K562 (cell line): ENCODE results near the gene SPON2. TPM values are rescaled to one million over a fixed set of nuclear protein-coding genes. Genes with fewer than 3 reads are reported as not detected.

Source experiments
- ATAC-seq: fragments of 200-7000 bp; cut with Tn5 transposase; 3 replicates; pipeline ENCODE4 v1.9.1; 2020; ENCODE audit warnings: moderate library complexity
- BruUV-seq: library from RNA; stranded (reverse); fragments of 400-500 nt; replicated peaks from 2 replicates; lab custom pipeline; 2021; lab: Mats Ljungman, UMichigan
- CTCF ChIA-PET: fragments of 300-600 bp; formaldehyde crosslinking; extraction: SDS; loops from one replicate; lab custom pipeline; 2021; ENCODE audit warnings: low intra/inter-chr PET ratio; lab: Yijun Ruan, JAX
- POLR2A ChIA-PET: fragments of 300-600, 350-650 bp; sonication (Branson Sonifier 250); formaldehyde crosslinking; extraction: SDS; loops from one replicate; lab custom pipeline; 2021; ENCODE audit warnings: antibody characterized with exemption, inconsistent platforms; lab: Yijun Ruan, JAX
- DNase-seq, 4 experiments: peaks; one replicate each; pipeline versions ENCODE4 v3.0.0 to v3.0.0-alpha.2; 2011 to 2018; ENCODE audit warnings: low spot score in 3 of 4, mixed read lengths in 3 of 4; ENCODE audit errors: extremely low read depth in 1 of 4
- FAIRE-seq: peaks from 2 replicates; lab custom pipeline; 2011; peaks lifted over from hg19 to GRCh38; lab: Jason Lieb, UNC
- H2AFZ ChIP-seq: 2 replicates; pipeline ENCODE4 v1.6.0; 2011; ENCODE audit warnings: low read depth, low read length, control low read depth, inconsistent platforms
- H3K27ac ChIP-seq: fragments of 200-600 bp; 3 replicates; pipeline ENCODE4 v1.8.0; 2011; ENCODE audit warnings: low read depth, mild to moderate bottlenecking, control low read depth, inconsistent platforms, low read length, moderate library complexity, mixed read lengths; ENCODE audit errors: extremely low read depth
- H3K27me3 ChIP-seq, 2 experiments: fragments of 300-600 bp in 1 of 2; 2 replicates in 1 of 2; 3 replicates in 1 of 2; pipeline versions ENCODE4 v1.6.0 to v1.8.0; 2011; ENCODE audit warnings: inconsistent platforms in 2 of 2, low read length in 2 of 2, mild to moderate bottlenecking in 1 of 2, mixed read lengths in 1 of 2, moderate library complexity in 1 of 2; ENCODE audit not compliant: control insufficient read depth in 2 of 2, insufficient read depth in 2 of 2
- H3K36me3 ChIP-seq: fragments of 300-600 bp; 3 replicates; pipeline ENCODE4 v1.8.0; 2011; ENCODE audit warnings: mild to moderate bottlenecking, low read length, inconsistent platforms; ENCODE audit not compliant: control insufficient read depth, insufficient read depth
- H3K4me1 ChIP-seq, 2 experiments: fragments of 200-600 bp in 1 of 2; replicated peaks in 1 of 2; 2 replicates in 1 of 2; 3 replicates in 1 of 2; pipeline versions ENCODE4 v1.5.1 to v1.8.0; 2011; ENCODE audit warnings: inconsistent platforms in 2 of 2, low read length in 2 of 2, mild to moderate bottlenecking in 1 of 2, mixed read lengths in 1 of 2, moderate library complexity in 1 of 2; ENCODE audit not compliant: control insufficient read depth in 2 of 2, insufficient read depth in 2 of 2
- H3K4me2 ChIP-seq: 2 replicates; pipeline ENCODE4 v1.6.1; 2011; ENCODE audit warnings: low read length, control low read depth, inconsistent platforms, mixed read lengths; ENCODE audit not compliant: insufficient read depth
- H3K4me3 ChIP-seq: fragments of 200-600 bp; sonication (generic), shearing (Covaris generic); 2 replicates; pipeline ENCODE4 v1.5.1; 2016; ENCODE audit warnings: control low read depth, inconsistent platforms
- H3K79me2 ChIP-seq: fragments of 200-600 bp; 3 replicates; pipeline ENCODE4 v1.8.0; 2011; ENCODE audit warnings: low read length, inconsistent platforms; ENCODE audit not compliant: control insufficient read depth, insufficient read depth
- H3K9ac ChIP-seq, 2 experiments: 2 replicates each; pipeline versions ENCODE4 v1.6.0 to v1.6.1; 2011; ENCODE audit warnings: low read depth in 2 of 2, low read length in 2 of 2, control low read depth in 1 of 2, inconsistent platforms in 1 of 2, mild to moderate bottlenecking in 1 of 2, mixed read lengths in 1 of 2; ENCODE audit not compliant: insufficient read depth in 1 of 2
- H3K9me1 ChIP-seq: one replicate; pipeline ENCODE4 v1.6.0; 2011; ENCODE audit warnings: inconsistent platforms, mild to moderate bottlenecking, low read length, moderate library complexity; ENCODE audit not compliant: control insufficient read depth, insufficient read depth
- H3K9me3 ChIP-seq: replicated peaks from 2 replicates; pipeline ENCODE4 v1.5.1; 2011; ENCODE audit warnings: low read depth, low read length, inconsistent platforms; ENCODE audit not compliant: control insufficient read depth, insufficient read depth
- H4K20me1 ChIP-seq: replicated peaks from 2 replicates; pipeline ENCODE4 v1.6.1; 2011; ENCODE audit warnings: low read length, inconsistent platforms, mixed read lengths; ENCODE audit not compliant: control insufficient read depth, insufficient read depth
- CBX8 ChIP-seq: fragments of 200-600 bp; sonication (generic); IDR thresholded peaks from 2 replicates; pipeline ENCODE4 v1.6.1; 2012; ENCODE audit warnings: borderline replicate concordance, mixed run types, low read depth, mild to moderate bottlenecking, moderate library complexity, mixed read lengths, low read length, control low read depth, inconsistent platforms; ENCODE audit not compliant: poor library complexity, severe bottlenecking; ENCODE audit errors: extremely low read depth
- POLR2G ChIP-seq: fragments of 200-400 bp; formaldehyde crosslinking; IDR thresholded peaks from 2 replicates; pipeline ENCODE4 v1.6.1; 2017; ENCODE audit warnings: low read depth, mild to moderate bottlenecking, antibody characterized with exemption, low read length, moderate library complexity
- TAL1 ChIP-seq: fragments of 450-650 bp; IDR thresholded peaks from 2 replicates; pipeline ENCODE4 v1.6.1; 2016; ENCODE audit warnings: mild to moderate bottlenecking
- ZBTB33 ChIP-seq: sonication (generic); formaldehyde crosslinking; IDR thresholded peaks from 2 replicates; pipeline ENCODE4 v1.8.1; 2023; ENCODE audit warnings: mild to moderate bottlenecking, missing genetic modification reagents
- ZNF217 ChIP-seq: sonication (generic); formaldehyde crosslinking; IDR thresholded peaks from 2 replicates; pipeline ENCODE4 v1.8.0; 2022; ENCODE audit warnings: mild to moderate bottlenecking, missing genetic modification reagents
- WGBS: fragments of 100-300 bp; shearing (Covaris generic); methylation state at CpG from one replicate; pipeline ENCODE4 v1.1.6; 2016; ENCODE audit warnings: low coverage, mixed read lengths; ENCODE audit not compliant: insufficient coverage; ENCODE audit errors: missing lambda C conversion rate; 5-methylcytosine and 5-hydroxymethylcytosine counted together
- in situ Hi-C: fragments of 300-500 bp; cut with MboI; formaldehyde crosslinking; loops from 4 replicates; pipeline ENCODE4 v1.15.0; 2018; ENCODE audit warnings: inconsistent platforms, mixed read lengths
- intact Hi-C: fragments of 100-400 bp; cut with micrococcal nuclease; formaldehyde crosslinking; loops from 2 replicates; pipeline ENCODE4 v1.14.2; 2022
- polyA plus RNA-seq, 8 experiments: library from polyadenylated mRNA; depleted of rRNA in 4 of 8; stranded (reverse) in 5 of 8; unstranded in 3 of 8; fragments of >200 nt; fragmentation: Nextera tagmentation in 2 of 8; fragmentation: Illumina TruSeq in 1 of 8; extraction: Ambion mirVana in 2 of 8; extraction: Trizol in 1 of 8; gene quantifications; 2 replicates each; pipeline versions ENCODE4 v1.2.1 to v1.2.3, GENCODE V29; 2011 to 2014; ENCODE audit warnings: inconsistent platforms in 1 of 8, missing spikeins in 1 of 8
- total RNA-seq, 7 experiments: library from RNA; depleted of rRNA in 6 of 7; stranded (reverse); fragments of >200 nt in 6 of 7; fragmentation: Illumina TruSeq in 2 of 7; extraction: Trizol in 2 of 7; gene quantifications; 2 replicates each; pipeline versions ENCODE4 v1.2.1 to v1.2.3, GENCODE V29; 2011 to 2021; ENCODE audit warnings: low replicate concordance in 1 of 7

The SPON2 gene
- total and polyA plus RNA-seq, 9 of the 15 experiments (the other 6 are each of a cell fraction or from before 2014, with no cell fraction given): 0.21 to 2.2 (median 0.83) TPM

- H3K9ac ChIP-seq: no peak overlapping the region
- CTCF ChIA-PET: no interaction called here
- POLR2A ChIA-PET: interaction anchor here (1.3 kb wide), 2 partner anchors 9 to 10 kb away, joined by 3 to 6 read pairs; no protein-coding TSS in a partner anchor
Observed at GRCh38 chr4:1210971-1211370, 38.6 kb upstream of the SPON2 start.

GRCh38 chr4:1210241-1210841, 38.0 kb upstream of the SPON2 start:
- CTCF ChIA-PET: no interaction called here
- Histone ChIP-seq H3K4me2 (no peak overlapping the region), H3K27me3 (no peaks in the 10 kb centered on the region), H3K79me2 (no peaks in the 10 kb centered on the region), H3K9ac (peak overlapping the region in 1 of 2 experiments; percentile 52; a peak in 1 of 4 replicates), H3K4me1 (peaks cover 0 to 66% of the 10 kb centered on the region in 2 experiments; a peak in 2 of 5 replicates), H2AFZ (no peak overlapping the region), H3K9me1 (no peaks in the 10 kb centered on the region), H3K27ac (no peak overlapping the region), H3K4me3 (no peak overlapping the region), H3K36me3 (peaks cover 38% of the 10 kb centered on the region; the same call in 2 of the 3 replicates), H4K20me1 (no peaks in the 10 kb centered on the region; the same call in 1 of the 2 replicates), H3K9me3 (no peaks in the 10 kb centered on the region)
- no TSS peak for BruUV-seq
- ATAC-seq (no peak), DNase-seq (no peak), FAIRE-seq (no peak)
- intact Hi-C loops: no loop called here
- TF ChIP-seq POLR2G: peak; percentile 44
- TF ChIP-seq ZNF217 (CRISPR knock-in tag): no peak
- TF ChIP-seq CBX8: no peak
- TF ChIP-seq ZBTB33: 0 out of 2 replicates have a peak, but pooled peaks have one; percentile 23
- in situ Hi-C loops: no loop called here
- 84% methylated on average over 15 of the region's 22 CpGs for WGBS
- POLR2A ChIA-PET: interaction anchor here (0.8 to 1.3 kb wide), 2 partner anchors 8 to 10 kb away, joined by 3 to 6 read pairs; no protein-coding TSS in a partner anchor

More at GRCh38 chr4:1210971-1211370, 38.6 kb upstream of the SPON2 start:
- in situ Hi-C loops: no loop called here
- H3K36me3 ChIP-seq: peaks cover 44% of the 10 kb centered on the region; the same call in 2 of the 3 replicates
- H4K20me1 ChIP-seq: no peaks in the 10 kb centered on the region; the same call in 1 of the 2 replicates
- no TSS peak for BruUV-seq
- DNase-seq (no peak), ATAC-seq (no peak), FAIRE-seq (no peak)
- intact Hi-C loops: no loop called here
- no peak overlapping the region for H3K4me2 ChIP-seq
- H3K4me3 ChIP-seq: no peak overlapping the region
- H3K9me1 ChIP-seq: no peaks in the 10 kb centered on the region
- no peaks in the 10 kb centered on the region for H3K9me3 ChIP-seq
- no peaks in the 10 kb centered on the region for H3K79me2 ChIP-seq
- H3K4me1 ChIP-seq: peaks cover 0 to 66% of the 10 kb centered on the region in 2 experiments; a peak in 2 of 5 replicates
- TF ChIP-seq TAL1 (no peak), POLR2G (peak; percentile 8; the same call in 1 of the 2 replicates)
- H3K27me3 ChIP-seq: no peaks in the 10 kb centered on the region
- no peak overlapping the region for H3K27ac ChIP-seq
- WGBS: 91% methylated on average over 8 of the region's 10 CpGs
- H2AFZ ChIP-seq: no peak overlapping the region
